DLD1 (cell line): Measurements from ENCODE around the gene EEF2.
"Not testable (repeated sequence)": the region's sequence is repeated elsewhere in the genome, so short reads cannot be mapped to it uniquely, and the experiment has no call there.

Experiments
- in situ Hi-C: cut with HindIII; loops from 2 replicates; pipeline ENCODE4 v1.10.0; 2017; ENCODE audit warnings: low sequenced_read_pairs

The EEF2 gene

GRCh38 chr19:3970808-3971598 is 14.3 kb downstream of the EEF2 start, which contains the start of gene DAPK3:
TSS of gene DAPK3 (minus strand) at chr19:3971099. CDS start at chr19:3969735, 1,364 bp downstream.
- in situ Hi-C loops: no loop called here

DNA sequence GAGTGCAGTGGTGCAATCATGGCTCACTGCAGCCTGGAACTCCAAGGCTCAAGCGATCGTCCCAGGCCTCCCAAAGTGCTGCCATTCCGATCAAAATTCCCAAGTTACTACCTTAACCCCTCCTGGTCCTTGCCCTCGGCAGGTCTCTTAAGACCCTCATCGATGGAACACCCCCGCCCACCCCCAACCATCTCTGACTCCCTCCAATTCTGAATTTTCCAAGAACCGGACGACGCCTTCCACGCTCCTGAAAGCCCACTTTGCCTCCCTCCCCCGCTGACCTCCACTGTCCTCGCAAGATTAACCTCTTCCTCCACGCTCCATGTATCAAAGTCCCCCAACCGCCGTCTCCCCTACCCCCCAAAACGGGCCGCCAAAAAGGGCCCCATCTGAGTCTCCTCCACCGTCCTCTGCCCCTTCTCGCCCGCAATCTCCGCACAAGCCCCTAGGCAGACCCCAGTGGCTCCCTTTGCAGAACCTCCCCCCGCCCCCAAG is 14.9 kb downstream of the EEF2 start:
- in situ Hi-C loops: no loop called here

- in situ Hi-C loops: no loop called here
These were observed 15.6 kb downstream of the EEF2 start for GRCh38 chr19:3969435-3970312.

DNA sequence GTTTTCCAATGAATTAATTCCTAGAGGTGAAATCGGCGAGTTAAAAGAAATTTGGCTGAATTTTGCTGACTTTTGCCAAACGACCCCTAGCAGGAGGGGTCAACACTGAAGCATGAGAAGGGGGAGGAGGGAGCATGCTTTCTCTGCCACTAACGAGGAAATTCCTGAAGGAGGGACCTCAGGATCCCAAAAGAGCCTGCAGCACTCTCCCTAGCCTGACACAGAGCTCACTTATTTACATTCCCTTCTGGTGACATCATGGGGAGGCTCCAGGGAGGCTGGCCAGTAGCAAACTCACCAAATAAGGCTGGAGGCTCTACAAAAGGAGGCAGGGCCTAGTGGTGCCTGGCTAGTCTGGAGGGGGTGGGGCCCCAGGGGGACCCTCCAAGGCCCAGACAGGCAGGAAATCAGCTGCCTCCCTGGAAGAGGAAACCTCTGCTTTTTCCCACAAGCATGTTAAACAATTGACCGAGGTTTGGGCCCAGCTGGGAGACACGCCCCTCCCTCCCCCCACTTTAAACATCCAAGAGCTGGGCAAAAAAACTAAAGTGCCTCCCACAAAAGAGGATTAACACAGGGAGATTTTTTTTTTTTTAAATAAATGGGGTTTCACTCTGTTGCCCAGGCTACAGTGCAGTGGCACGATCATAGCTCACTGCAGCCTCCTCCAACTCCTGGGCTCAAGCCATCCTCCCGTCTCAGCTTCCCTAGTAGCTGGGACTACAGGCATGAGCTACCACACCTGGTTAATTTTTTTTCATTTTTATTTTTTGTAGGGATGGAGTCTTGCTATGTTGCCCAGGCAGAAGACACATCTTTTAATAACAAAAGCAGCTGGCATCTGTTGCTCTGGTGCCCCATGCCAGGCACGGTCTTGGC is 16.5 kb downstream of the EEF2 start:
- in situ Hi-C loops: no loop called here

- in situ Hi-C loops: not testable (repeated sequence)
These were observed 17.3 kb downstream of the EEF2 start for GRCh38 chr19:3967983-3968382.

- in situ Hi-C loops: no loop called here
These were observed 18.9 kb downstream of the EEF2 start for GRCh38 chr19:3966051-3967017.

DNA sequence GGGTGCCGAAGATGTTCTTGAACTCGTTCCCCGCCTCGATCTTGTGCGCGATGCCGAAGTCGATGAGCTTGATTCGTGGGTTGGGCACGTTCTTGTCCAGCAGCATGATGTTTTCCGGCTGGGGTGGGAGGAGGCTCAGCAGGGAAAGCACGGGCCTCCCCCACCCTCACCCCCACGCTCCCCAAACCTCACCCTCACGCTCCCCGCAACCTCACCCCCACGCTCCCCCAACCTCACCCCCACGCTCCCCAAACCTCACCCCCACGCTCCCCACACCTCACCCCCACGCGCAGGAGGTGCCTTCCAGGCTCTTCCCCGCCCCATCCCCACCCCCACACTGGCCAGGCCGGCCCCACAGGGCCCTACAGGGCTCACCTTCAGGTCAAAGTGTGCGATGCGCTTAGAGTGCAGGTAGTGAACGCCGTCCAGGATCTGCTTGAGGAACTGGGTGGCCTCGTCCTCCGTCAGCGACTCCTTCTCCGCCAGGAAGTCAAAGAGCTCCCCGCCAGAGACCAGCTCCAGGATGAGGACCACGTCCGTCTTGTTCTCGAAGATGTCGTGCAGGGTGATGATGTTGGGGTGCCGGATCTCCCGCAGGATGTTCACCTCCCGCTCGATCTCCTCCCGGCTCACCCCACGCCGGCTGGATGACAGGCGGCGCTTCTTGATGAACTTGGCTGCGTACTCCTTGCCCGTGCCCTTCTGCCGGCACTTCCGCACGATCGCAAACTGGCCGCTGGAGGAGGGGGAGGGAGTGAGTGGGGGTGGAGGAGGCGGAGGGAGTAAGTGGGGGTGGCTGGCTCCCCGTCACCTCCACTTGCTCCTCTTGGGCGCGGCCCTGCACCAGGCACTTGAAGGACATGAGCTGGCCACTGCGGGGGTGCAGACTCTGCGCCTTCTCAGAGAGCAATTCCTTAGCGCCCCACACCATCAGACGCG is 20.7 kb downstream of the EEF2 start:
- in situ Hi-C loops: no loop called here

DNA sequence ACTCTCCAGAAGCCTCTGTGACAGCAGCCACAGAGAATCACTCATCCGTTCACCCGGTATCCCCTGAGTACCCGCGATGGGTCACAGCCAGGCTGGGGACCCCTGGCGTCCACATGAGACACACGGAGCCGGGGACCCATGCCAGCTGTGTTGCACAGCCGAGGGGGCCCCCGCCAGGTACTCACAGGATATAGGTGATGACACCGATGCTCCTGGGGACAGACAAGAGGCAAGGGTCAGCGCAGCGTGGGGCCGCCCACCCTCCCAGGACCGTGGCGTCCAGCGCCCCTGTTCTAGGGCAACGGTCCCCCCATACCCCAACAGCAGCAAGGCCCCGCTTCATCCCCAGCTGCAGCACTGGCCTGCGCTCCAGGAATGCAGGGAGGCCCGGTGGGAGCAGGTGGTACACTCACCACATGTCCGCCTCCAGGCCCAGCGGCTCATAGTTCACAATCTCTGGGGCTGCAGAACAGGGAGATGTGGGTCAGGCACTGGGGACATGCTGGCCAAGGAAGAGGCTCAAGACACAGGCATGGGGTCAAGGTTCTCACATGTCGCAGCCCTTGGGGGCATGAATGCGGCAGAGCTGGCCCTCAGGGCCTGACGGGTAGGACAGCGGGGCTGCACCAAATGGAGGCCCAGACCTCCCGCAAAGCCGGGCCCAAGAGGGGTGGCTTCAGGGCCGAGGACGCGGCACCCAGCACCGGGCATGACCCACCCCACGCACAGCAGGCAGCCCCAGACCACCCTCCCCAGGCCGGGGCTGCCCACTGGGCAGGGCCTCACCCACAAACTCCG is 21.6 kb downstream of the EEF2 start:
- in situ Hi-C loops: no loop called here

GRCh38 chr19:3961007-3961406 is 24.3 kb downstream of the EEF2 start:
- in situ Hi-C loops: no loop called here

DNA sequence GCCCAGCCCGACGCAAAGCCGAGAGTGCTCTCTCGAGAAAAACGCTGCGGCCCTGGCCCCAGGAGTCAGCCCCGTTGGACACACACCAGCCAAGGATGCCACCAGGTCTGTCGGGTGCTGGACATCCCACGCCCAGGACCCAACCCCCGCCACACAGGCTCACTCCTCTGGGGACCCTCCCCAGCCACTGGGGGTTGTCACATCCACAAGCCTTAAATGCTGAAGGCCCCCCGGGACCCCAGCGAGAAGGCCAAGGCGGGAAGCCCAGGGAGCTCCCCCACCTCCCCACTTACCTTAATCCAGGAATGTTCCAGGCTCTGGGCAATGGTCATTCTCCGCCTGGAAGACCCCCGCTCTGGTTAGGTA is 25.5 kb downstream of the EEF2 start:
- in situ Hi-C loops: no loop called here

DNA sequence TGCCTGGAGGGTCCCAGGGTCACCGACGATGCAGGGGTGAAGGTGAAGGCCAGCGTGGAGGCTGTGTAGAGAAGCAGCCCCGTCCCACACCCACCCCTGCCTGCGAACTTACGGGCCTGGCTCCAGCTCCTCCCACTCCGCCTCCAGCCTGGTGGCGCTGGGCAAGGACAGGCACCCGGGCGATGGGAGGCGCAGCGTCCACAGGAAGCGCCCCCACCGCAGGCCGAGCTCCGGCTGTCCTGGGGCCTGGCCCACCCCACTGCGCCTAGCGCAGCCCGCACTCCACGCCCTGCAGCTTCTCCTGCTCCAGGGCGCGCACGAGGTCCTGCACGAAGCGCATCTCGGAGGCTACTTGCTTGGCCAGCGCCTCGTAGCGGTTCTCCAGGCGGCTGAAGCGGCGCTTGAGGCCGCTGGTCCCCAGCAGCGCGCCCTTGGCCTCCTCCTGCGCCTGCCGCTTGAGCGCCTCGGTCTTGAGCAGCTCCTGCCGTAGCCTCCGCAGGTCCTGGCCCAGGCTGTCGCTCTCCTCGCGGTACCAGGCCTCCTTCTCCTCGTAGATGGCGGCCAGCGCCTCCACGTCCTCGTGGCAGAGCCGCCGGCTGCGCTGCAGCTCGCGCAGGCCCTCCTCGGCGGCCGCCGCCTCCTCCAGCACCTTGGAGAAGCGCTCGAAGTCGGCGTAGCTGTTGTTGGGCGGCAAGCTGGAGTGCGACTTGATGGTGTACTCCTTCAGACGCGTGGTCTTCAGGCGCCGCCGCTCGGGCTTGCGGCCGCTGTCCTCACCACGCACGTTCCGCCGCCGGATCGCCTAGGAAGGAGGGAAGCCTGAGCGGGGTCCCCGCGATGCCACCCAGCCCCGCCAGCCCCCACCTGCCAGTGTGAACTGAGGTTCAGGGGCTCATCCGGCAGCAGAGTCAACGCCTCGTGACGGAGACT is 26.2 kb downstream of the EEF2 start:
- in situ Hi-C loops: no loop called here

- in situ Hi-C loops: no loop called here
These were observed 29.6 kb downstream of the EEF2 start for GRCh38 chr19:3955688-3956087.

DNA sequence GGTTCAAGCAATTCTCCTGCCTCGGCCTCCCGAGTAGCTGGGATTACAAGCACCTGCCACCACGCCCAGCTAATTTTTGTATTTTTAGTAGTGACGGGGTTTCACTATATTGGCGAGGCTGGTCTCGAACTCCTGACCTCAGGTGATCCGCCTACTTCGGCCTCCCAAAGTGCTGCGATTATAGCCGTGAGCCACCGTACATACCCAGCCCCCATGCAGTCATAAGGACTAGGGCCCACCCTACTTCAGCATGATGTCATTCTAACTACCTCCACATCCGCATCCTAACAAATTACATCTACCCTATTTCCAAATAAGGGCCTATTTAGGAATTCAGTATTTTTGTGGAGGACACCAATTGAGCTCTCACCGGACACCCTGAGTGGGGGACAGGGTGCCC is 30.0 kb downstream of the EEF2 start:
- in situ Hi-C loops: not testable (repeated sequence)

DNA sequence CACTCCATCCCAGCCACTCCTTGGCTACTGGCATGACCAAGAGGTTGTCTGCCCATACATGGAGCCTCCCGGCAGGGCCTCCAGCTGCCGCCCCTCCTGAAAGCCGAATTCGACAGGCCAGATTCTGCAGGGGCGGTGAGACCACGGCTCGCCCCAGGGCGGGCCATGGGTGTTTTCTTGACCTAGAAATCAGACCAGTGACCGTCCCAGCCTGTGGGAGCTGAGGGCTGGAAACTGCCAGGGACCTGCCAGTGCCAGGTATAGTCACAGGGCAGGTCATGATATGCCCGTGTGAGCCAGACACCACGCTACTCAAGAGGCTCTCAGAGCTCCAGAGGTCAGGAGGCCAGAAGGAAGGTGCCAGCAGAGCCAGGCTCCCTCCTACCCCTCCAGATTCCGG is 31.2 kb downstream of the EEF2 start:
- in situ Hi-C loops: no loop called here

- in situ Hi-C loops: not testable (repeated sequence)
These were observed 32.4 kb downstream of the EEF2 start for GRCh38 chr19:3952755-3953276.
